Brain microvascular endothelial cell (primary cell): ENCODE measurements around the gene PDHX.
A peak's percentile ranks its signal among the peaks of the same experiment; 100 is the strongest.

Source experiments
- DNase-seq: peaks from one replicate; pipeline ENCODE4 v3.0.0-alpha.2; 2020
- H3K27ac ChIP-seq: fragments of 250-450 bp; sonication (Bioruptor Pico); 2 replicates; pipeline ENCODE4 v1.5.1; 2020; ENCODE audit warnings: mild to moderate bottlenecking, moderate library complexity
- H3K27me3 ChIP-seq: fragments of 250-450 bp; sonication (Bioruptor Pico); replicated peaks from 2 replicates; pipeline ENCODE4 v1.5.1; 2020; ENCODE audit warnings: mild to moderate bottlenecking
- H3K36me3 ChIP-seq: fragments of 250-450 bp; sonication (Bioruptor Pico); replicated peaks from 2 replicates; pipeline ENCODE4 v1.5.1; 2020; ENCODE audit warnings: mild to moderate bottlenecking
- H3K4me3 ChIP-seq: 2 replicates; pipeline ENCODE4 v1.5.1; 2011; ENCODE audit warnings: low read depth, mild to moderate bottlenecking, control low read depth, low read length, moderate library complexity
- CTCF ChIP-seq: IDR thresholded peaks from 2 replicates; pipeline ENCODE4 v1.5.1; 2011; ENCODE audit warnings: low read depth, mild to moderate bottlenecking, moderate library complexity, low read length, control low read depth, inconsistent platforms; ENCODE audit errors: missing control alignments
- in situ Hi-C: cut with HindIII; loops from 2 replicates; pipeline ENCODE4 v1.10.0; 2017; ENCODE audit warnings: low sequenced_read_pairs, low pct_ligation_motif_present

The PDHX gene

DNA sequence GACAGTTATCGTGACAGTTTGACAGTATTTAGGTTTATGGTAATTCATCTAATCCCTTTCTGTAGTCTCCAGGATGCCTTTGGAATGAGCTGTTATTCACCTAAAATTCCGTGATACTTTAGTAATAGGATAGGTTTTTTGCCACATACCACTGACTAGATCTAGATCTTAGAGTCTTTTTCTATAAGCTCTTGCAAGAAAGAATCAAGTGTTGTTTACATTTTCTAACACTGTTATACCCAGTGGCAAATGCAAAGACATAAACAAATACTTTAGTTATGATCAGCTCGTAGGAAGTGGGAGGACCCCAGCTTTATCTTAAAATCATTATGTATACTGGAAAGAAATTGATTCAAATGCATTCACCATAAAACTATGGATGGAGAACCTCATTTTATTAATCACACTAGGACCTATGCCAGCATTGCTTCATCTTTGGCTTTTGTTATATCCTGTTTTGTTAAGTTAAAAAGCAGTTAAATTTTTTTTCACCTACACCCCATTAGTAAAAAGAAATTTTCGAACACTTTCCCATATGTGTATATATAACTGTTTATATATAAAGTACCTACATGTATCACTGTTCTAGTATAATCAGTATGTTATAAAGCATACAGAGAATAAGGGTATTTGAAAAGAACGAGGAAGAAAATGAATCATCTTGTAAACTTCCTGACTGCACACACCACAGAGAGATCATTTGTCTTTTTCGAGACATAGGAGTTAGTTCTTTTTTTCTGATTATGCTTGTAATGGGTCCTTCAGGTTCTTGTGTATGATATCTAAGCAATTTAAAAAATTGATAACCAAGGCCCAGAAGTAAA, 60.9 kb downstream of the PDHX start:
- H3K4me3 ChIP-seq: no peak overlapping the region

GRCh38 chr11:34978236-34979191, 62.1 kb downstream of the PDHX start:
- Histone ChIP-seq H3K4me3 (no peak overlapping the region), H3K27me3 (no peaks in the 10 kb centered on the region), H3K27ac (peak overlapping the region; percentile 83), H3K36me3 (no peaks in the 10 kb centered on the region)
- in situ Hi-C loops: no loop called here
- DNase-seq: no peak
- no peak for TF ChIP-seq CTCF

More for the DNA sequence above, 60.9 kb downstream of the PDHX start:
- peak; percentile 40 for DNase-seq
- no peak for TF ChIP-seq CTCF
- Histone ChIP-seq H3K27ac (peak overlapping the region; percentile 83), H3K27me3 (no peaks in the 10 kb centered on the region), H3K36me3 (no peaks in the 10 kb centered on the region)
- in situ Hi-C loops: no loop called here

DNA sequence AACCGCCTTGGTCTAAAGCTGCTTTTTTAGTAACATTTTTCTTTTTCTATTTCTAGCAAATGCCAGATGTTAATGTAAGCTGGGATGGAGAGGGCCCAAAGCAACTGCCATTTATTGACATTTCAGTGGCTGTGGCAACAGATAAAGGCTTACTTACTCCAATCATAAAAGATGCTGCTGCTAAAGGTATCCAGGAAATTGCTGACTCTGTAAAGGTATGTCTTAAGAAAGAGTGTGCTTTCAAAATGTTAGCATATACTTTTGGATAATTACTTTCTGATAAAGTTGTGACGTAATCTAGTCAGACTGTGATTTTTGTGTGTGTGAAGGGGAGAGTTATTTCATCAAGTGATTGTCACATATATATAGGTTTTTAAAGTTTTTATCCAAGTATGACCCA, 68.1 kb downstream of the PDHX start:
- Histone ChIP-seq H3K36me3 (peaks cover 7% of the 10 kb centered on the region), H3K27ac (no peak overlapping the region), H3K27me3 (no peaks in the 10 kb centered on the region), H3K4me3 (no peak overlapping the region)
- no peak for TF ChIP-seq CTCF
- in situ Hi-C loops: no loop called here
- no peak for DNase-seq

DNA sequence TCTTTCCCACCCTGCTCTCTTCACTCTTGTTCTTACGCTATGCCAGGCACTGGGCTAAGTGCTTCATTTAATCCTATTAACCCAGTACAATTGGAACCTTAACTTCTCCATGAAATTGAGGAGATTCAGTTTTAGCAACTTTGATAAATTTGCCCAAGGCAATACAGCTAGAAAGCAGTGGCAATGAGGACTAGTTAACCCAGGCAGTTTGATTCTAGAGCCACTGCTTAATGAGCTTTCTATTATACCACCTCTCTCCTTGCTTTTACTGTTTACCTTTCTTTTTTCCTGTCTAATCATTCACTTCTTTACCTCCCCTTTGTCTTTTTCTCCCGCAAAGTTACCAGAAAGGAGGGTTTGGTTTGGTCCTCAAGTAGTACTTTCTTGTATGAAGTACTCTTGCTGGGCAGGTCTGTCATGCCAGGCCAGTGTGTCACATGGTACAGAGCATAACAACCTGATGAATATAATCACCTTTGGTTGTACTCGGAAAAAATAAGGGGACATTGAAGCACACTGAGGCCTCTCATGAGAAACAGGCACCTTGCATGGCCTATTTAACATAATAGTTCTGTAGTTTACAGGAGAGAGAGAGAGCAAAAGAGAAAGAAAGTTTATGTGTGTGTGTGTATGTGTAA, 70.6 kb downstream of the PDHX start:
- in situ Hi-C loops: no loop called here
- no peak for TF ChIP-seq CTCF

GRCh38 chr11:34987617-34988016, 71.2 kb downstream of the PDHX start:
- Histone ChIP-seq H3K27ac (peak overlapping the region; percentile 61), H3K36me3 (peaks cover 7% of the 10 kb centered on the region), H3K27me3 (no peaks in the 10 kb centered on the region), H3K4me3 (no peak overlapping the region)
- TF ChIP-seq CTCF: no peak
- DNase-seq: no peak
- in situ Hi-C loops: no loop called here

More for the DNA sequence above, 70.6 kb downstream of the PDHX start:
- Histone ChIP-seq H3K27me3 (no peaks in the 10 kb centered on the region), H3K36me3 (peaks cover 7% of the 10 kb centered on the region), H3K4me3 (no peak overlapping the region), H3K27ac (no peak overlapping the region)
- no peak for DNase-seq
